Astrocyte (in vitro differentiated cells and primary cell): ENCODE results near the gene REP15.
"Not testable (repeated sequence)": the region's sequence is repeated elsewhere in the genome, so short reads cannot be mapped to it uniquely, and the experiment has no call there.

ENCODE experiments used
- CTCF ChIP-seq: IDR thresholded peaks from 2 replicates; pipeline ENCODE4 v1.5.1; 2011; ENCODE audit warnings: low read depth, mild to moderate bottlenecking, inconsistent platforms, low read length, moderate library complexity; ENCODE audit not compliant: insufficient read depth
- EZH2 ChIP-seq: IDR thresholded peaks from 2 replicates; pipeline ENCODE4 v1.6.1; 2012; ENCODE audit warnings: mild to moderate bottlenecking, low read length, inconsistent platforms; ENCODE audit not compliant: insufficient read depth

DNA sequence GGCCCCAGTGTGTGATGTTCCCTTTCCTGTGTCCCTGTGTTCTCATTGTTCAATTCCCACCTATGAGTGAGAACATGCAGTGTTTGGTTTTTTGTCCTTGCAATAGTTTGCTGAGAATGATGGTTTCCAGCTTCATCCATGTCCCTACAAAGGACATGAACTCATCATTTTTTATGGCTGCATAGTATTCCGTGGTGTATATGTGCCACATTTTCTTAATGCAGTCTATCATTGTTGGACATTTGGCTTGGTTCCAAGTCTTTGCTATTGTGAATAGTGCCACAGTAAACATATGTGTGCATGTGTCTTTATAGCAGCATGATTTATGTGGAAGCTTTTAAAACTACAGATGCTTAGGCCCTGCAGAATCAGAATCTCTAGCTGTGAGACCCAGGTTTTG is 49.5 kb downstream of the REP15 start:
- not testable (repeated sequence) for TF ChIP-seq CTCF, EZH2
